NK-92 treated with Interleukin-12 subunit alpha and Interleukin-12 subunit beta, amount 100 ng/mL, for 24 hours (cell line): ENCODE measurements around the gene COMT.

Experiments
- DNase-seq: peaks from one replicate; lab custom pipeline; 2025; lab: John Stamatoyannopoulos, UW

The COMT gene

GRCh38 chr22:19970031-19970478, 28.5 kb downstream of the COMT start:
- DNase-seq, result no peak

DNA sequence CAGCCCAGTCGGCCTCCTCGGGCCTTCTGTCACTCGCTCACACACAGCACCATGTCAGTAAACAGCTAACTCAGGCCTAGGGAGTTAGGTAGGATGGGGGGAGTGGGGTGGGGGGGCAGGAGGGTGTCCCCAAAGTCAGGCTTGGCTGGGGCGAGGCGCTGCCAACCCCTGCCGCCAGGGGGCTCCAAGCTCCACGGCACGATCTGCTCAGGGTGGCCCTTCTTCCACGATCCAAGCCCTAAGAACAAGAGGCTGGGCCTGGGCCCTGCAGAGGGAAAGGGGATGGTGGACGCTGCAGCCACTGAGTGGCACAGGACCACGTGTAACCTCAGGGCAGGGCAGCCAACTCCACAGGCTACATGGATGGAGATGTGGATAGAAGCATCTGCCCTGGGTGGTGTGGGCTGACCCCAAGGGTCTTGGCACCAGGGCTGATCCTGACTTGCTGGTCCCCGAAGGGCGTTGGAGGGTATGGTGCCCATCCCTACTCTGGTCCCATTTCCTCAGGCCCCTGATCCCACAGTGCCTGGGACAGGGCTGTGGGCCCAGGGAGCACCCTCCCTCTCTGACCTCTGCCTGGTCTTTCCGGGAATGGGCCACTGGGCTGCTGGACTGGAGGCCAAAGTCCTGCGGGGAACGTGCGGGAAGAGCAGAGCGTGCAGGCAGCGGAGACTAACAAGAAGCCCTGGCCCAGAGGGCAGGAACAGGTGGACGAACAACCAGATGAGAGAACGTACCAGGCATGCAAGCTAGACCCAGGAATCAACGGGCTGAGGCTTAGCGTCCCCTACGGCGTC, 29.1 kb downstream of the COMT start:
- no peak for DNase-seq

- DNase-seq, result no peak
Observed at GRCh38 chr22:19971276-19972124, 29.9 kb downstream of the COMT start.

DNA sequence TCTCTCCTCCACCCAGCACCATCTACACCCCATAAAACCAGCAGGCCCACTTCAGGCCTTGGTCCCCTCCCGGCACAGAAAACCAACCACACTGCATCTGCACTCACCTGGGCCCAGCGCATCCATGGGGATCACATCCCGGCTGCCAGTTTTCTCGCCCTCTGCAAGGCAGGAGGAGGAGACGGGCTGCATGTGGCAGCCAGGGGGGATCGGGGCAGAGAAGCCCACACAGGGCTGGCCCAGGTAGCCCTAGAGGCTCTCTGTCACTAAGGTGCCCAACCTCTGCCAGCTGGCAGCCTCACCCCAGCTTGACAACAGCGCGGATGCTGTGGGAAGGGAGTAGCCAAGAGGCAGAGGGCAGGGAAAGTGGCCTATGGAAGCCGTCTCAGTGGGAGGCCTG, 30.7 kb downstream of the COMT start:
- DNase-seq, result no peak

GRCh38 chr22:19972652-19973550, 31.3 kb downstream of the COMT start:
- no peak for DNase-seq

DNA sequence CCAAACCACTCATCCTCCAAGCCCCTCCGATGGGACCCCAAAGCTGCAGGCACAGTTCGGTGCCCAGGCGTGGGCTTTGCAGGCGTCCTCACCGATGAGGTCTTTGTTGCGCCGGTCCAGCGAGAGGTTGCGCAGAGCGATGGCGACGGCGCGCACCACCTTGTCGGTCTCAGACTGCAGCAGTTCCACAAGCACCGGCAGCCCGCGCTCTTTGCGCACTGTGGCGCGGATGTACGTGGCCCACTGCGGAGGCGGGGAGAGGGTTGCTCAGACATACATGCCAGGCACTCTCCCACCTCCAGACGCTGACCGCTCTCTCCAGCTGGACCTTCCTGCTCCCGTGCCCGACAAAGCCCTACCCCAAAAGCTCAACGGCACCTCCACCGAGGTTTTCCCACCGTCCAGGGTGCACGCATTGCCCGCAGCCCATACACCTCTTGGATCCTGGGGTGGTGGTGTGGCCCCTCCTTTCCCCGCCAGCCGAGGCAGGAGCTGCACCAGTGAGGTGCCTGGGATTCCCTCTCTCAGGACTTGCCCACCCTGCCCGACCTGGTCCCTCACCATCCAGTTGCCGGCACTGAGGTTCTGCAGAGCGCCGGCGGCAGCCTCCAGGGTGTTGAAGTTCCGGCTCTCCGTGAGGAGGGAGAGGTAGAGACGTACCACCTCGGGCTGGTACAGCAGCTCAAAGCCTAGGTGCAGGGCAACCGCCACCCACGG, 32.1 kb downstream of the COMT start:
- no peak for DNase-seq

DNA sequence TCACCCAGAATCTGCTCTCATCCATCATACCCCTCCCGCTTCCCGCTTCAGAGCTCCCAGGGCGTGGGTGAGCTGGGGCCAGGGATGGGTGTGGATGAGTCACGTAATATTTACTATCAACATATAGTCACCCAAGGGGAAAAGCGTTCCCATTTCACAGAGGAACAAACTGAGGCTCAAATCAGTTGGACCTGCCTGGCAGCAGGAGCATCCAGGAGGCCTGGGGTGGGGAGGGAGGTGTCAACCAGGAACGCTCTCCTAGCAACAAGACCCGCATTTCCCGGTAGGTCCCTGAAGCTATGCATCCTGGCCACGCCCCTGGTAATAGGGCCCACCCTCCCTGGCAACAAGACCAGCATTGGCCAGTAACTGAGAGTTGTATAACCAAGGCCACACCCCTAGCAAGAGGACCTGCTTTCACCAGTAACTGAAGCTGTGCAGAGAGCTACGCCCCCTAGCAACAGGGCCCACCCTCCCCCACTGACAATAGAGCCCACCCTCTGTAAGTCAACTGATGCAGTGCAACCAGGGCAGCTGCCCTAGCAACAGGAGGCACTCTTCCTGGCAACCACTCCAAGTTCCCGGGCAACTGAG, 32.8 kb downstream of the COMT start:
- DNase-seq, result no peak

- DNase-seq, result no peak
Observed at GRCh38 chr22:19974935-19975706, 33.5 kb downstream of the COMT start.

DNA sequence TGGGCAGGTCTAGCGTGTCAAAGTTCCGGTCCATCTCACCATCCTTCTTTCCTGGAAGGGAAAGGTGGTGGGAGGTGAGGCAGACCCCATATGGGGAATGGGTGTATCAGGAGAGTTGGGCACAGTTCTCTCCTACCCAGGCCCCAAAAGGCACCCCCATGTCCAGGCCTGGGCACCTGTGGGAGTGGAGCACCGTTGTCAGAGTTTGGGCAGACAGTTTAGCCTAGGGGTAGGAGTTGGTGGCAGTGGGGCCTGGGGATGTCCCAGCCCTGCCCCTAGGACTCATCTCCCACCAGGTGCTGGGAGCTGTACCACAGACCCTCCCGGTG, 34.1 kb downstream of the COMT start:
- DNase-seq, result no peak

GRCh38 chr22:19976671-19977070, 35.1 kb downstream of the COMT start:
- no peak for DNase-seq

DNA sequence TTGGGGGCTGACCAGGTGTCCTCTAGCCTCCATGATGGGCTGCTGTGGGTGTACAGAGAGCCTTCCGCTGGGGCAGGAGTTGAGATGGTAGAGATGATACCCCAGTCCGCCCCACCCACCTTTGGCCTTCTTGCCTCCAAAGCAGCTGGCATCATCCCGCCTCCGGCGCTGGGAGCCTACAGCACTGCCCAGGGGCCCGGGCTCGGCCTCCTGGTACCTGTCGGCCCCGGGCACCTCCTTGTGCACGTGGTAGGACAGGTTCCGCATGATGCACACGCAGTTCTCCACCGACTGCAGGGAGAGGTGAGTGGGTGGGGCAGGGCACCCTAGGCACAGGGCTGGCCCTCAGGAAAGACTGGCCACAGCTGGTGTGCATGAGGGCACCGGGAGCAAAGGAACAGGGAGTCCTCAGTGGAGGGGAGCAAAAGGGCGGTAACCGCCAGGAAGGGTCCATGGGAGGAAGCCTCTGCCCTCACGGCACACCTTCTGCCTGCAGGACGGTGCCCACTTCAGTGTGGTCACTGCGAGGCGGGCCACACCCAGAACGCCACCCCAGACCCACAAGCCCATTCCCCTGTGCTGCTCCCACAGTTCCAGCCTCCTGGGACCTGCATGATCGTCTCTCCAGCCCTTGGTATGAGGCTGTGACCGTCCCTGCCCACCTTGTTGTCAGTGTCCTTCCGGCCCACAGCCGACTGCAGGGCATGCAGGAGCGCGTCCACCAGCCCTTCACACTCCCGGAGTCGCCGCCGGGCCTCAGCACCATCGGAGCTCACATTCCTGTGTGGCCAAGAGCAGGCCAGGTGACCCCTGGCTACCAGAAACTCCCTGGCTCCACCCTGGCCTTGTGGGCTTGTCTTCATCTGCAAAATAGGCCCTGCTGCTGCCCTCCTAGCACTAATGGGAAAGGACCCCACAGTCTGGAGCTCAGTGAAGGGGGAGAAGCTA, 36.0 kb downstream of the COMT start:
- no peak for DNase-seq

DNA sequence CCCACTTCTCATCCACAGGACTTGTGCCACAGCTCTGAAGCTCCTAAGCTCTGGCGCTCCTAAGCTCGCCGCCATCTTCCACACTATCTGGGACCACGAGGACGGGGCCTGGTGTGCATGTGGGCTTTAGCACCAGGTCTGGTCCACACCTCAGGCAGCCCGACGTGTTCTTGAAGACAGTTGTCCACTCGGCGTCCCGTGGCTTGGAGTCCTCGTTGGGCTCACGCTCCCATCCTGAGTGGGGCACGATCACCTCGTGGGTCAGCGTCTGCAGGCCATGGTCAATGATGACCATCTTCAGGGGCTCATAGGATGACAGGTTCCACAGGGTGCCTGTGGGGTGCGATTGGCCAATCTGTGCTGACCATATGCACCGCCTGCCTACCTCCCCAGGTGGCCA, 37.2 kb downstream of the COMT start:
- no peak for DNase-seq

DNA sequence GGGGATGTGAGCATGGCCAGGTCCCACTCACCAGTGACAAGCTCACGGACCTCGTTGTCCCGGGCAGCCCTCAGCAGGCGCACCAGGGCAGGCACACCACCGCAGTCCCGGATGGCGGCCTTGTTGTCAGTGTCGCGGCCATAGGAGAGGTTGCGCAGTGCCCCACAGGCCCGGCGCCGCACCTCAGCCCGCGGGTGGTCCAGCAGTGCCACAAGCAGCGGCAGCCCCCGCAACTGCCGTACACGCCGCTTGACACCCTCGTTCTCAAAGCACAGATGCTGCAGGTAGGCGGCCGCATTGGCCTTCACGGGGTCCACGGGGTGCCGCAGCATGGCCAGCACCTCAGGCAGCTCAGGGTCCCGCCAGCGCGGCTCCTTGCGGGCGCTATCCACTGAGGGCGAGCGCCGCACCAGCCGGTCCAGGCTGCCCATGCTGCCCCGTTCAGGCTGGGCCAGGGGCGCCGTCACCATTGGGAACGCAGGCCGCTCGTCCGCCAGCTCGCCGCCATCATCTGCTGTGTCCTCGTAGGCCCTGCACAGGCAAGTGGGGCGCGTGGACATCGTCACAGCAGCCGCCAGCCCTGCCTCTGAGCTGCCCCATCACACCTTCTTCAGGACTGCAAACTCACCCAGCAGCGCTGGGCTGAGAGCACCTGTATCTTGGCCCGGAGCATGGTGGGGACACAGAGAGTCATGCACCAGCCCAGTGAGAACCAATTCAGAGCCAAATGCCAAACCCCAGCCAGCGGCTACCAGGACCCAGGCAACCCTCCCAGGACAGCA, 38.3 kb downstream of the COMT start:
- DNase-seq, result no peak

DNA sequence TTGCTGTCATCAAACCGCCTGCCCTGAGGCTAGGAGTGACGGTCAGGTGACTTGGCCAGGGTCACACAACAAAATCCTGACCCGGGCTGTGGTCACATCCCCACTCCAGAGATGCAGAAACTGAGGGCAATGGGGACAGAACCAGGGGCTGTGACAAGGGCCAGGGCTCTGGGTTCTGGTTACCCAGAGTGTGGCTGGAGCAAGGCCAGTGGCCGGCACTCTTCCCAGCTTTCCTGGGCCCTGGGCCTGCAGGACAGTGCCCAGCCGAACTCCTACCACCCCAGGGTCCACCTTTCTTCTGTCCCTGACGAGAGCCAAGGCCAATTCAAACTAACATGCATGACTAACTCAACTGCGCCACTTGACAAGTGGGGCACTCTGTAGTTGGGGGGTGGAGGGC, 39.2 kb downstream of the COMT start:
- DNase-seq, result no peak

DNA sequence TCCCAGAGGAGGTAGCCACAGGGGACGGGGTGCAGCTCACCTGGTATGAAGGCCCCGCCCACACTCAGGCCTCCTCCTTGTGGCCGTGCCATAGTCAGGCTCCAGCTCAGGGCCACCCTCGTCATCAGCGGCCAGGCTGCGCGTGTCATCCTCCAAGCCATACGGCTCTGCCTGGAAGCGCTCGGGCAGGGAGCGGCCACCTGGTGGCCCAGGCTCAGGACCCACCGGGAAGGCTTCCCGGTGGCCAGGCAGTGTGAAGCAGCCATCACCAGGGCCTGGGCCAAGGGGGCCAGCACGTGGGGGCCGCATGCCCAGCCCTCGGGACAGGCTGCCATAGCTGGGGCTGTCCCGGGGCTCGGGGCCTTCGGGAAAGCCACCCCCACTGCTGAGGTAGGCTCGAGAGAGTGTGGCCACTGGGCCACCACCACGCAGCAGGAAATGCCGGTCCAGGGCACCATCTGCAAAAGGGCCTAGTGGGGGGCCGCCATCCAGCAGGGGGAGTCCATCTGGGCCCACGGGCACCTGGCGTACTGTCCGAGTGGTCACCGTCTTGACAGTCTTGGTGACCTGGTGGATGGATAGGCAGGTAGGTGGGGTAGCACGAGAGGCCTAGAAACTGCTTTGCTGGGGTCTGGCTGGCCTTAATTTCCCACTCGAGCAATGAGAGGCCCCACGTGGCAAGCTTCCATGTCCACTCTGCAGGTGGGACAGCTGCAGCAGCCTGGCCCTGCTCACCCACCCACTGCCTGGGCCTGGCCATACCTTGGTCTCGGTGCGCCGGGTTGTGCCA, 39.8 kb downstream of the COMT start:
- no peak for DNase-seq

- no peak for DNase-seq
Observed at GRCh38 chr22:19981961-19982920, 40.7 kb downstream of the COMT start.
